GM04503 (cell line): ENCODE results near the gene SYNGR3.
"Not testable (repeated sequence)": the region's sequence is repeated elsewhere in the genome, so short reads cannot be mapped to it uniquely, and the experiment has no call there.

ENCODE experiments used
- DNase-seq: peaks from one replicate; pipeline ENCODE4 v3.0.0-alpha.2; 2012; ENCODE audit warnings: low read depth

Gene SYNGR3

GRCh38 chr16:2029350-2029749, 39.6 kb downstream of the SYNGR3 start:
- DNase-seq, result no peak

GRCh38 chr16:2030036-2030435, 40.3 kb downstream of the SYNGR3 start:
- DNase-seq, result no peak

GRCh38 chr16:2031081-2031577, 41.4 kb downstream of the SYNGR3 start:
- no peak for DNase-seq

- no peak for DNase-seq
These were observed 42.7 kb downstream of the SYNGR3 start for GRCh38 chr16:2032285-2033056.

DNA sequence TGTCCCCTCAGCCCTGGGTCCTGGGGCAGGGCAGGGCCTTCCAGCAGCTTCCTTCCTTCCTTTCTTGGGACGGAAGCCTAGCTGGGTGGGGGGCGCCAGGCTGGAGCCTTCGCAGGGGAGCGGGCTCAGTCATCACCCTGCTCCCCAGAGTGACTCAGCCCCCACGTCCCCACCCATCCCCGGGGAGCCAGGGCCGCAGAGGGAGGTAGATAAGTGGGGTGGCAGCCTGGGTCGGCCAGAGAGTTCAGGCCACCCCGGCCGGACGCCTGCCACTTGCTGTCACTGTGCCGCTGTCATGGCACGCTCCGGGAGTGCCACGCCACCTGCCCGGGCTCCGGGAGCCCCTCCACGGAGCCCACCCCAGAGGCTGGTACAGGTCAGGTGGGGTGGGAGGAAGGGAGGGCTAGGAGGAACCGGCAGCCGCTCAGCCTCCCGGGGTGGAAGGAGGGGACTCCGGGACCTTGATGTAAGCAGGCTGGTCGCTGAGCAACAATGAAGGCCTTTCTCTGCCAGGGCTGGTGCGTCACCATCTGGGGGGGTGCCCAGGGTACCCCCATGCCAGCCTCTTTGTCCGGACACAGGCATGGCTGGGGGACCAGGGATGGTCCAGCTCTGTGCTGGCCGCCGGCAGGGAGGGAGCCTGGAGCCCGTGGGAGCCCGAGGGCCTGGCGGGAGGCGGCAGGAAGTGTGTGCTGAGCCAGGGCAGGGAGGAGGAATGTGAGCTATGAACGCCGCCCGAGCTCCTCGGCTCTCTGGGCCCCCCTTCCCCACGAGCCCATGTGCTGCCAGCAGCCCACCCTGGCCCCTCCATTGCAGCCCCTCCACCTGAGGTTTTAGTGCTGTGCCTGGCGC, 43.5 kb downstream of the SYNGR3 start:
- no peak for DNase-seq

- not testable (repeated sequence) for DNase-seq
These were observed 44.3 kb downstream of the SYNGR3 start for GRCh38 chr16:2033909-2034695.

- no peak for DNase-seq
These were observed 45.1 kb downstream of the SYNGR3 start for GRCh38 chr16:2034696-2035430.

DNA sequence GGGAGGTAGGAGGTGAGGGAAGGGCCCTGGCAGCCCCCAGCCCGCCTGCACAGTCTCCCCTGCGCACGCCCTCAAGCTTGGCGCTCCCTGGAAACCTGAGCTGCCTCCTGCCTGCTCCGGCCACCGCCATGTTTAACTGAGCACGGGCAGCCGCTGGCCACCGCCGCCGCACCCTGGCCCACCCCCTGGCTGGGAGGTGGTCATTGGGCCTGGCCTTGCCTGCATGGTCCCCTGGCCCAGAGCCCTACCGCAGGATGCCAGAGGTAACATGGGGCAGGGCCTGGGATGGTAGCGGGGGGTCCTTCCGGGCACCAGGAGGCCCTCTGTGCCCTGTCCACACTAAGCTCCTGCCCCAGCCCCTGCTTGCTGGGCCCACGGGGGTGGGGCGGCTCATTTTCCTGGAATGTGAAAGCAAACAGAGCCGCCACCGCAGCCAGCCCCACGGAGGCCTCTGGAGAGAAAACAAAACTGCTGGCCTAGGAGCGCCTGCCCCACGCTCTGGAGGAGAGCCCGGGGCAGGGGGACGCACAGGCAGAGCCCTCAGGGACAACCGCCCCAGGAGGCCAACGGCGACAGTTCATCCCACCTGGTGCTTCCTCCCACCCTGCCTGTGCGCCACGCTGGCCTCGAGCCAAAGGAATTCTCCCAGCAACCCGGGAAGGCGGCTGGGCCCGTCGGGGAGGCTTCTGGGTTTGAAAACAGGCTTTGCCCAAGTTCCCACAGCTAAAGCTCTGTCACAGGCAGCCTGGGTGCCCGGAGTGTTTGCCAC, 45.8 kb downstream of the SYNGR3 start:
- no peak for DNase-seq

DNA sequence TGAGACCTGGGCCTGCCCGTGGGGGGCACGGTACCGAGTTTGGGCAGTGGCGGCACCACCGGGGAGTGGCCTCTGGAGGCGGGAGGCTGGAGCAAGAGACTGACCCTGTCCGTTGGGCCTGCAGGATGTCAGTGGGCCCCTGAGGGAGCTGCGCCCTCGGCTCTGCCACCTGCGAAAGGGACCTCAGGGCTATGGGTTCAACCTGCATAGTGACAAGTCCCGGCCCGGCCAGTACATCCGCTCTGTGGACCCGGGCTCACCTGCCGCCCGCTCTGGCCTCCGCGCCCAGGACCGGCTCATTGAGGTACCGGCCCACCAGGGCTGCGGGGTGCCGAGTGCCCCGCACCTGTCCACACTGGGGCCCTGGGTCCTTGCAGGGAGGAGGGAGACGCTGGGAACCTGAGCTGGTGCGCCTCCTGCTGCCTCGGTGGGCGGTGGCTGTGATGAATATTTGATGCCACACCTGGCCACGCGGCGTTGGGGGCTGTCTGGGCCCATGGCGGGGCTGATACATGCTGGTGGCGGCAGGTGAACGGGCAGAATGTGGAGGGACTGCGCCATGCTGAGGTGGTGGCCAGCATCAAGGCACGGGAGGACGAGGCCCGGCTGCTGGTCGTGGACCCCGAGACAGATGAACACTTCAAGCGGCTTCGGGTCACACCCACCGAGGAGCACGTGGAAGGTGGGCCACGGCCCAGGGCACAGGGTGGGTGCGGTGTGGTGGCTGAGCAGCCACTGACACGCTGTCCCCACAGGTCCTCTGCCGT, 46.6 kb downstream of the SYNGR3 start:
- no peak for DNase-seq

DNA sequence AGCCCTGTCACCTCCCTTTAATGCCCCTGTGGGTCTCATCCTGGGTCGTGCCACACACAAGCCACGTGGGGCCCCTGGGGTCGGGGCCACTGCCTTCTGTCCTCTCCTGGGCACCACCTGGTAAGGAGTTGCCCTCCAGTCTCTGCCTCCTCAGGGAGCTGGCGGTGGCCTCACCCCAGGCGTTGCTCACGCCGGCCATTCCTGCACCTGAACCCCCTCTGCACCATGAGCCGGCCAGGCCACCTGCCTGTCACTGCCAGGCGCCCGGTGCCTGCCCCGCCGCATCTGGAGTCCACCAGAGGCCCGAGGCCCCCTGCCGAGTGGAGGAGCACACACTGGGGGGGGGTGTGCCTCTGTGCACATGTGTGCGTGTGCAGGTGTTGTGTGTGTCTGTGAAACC, 47.3 kb downstream of the SYNGR3 start:
- no peak for DNase-seq

GRCh38 chr16:2037647-2038381, 48.0 kb downstream of the SYNGR3 start:
- no peak for DNase-seq

- no peak for DNase-seq
These were observed 48.8 kb downstream of the SYNGR3 start for GRCh38 chr16:2038382-2039231.

GRCh38 chr16:2039274-2040031, 49.7 kb downstream of the SYNGR3 start:
- peak; percentile 69 for DNase-seq

DNA sequence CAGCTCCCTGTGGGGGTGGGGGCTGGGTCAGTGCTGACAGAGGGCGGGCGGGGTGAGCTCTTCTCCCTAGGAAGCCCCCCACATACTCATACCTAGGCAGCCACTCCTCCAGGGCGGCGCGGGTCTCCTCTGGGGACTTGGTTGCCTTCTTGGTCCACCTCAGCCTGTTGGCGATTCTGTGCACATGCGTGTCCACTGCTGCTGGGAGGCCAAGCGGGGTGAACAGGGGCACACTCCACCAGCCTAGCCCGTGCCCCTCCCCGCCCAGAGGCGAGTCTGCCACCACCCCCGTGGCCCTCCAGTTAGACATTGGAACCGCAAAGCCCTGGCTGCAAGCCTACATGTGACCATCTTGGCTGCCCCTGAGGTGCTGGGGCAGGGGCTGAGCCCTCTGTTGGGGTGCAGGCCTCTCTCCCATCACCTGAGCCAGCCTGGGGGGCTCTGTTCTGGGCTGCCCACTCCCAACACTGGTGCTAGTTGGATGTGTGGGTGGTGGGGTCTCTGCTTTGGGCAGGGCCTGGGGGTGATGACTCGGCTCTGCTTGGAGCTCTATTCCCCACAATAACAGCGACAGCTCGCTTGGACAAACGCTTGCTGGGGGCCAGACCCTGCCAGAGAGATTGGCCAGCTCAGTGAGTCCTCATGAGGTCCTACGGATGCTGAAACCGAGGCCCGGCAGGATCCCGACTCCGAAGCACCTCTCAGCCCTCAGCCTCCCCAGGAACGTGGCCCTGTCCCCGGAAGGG, 50.4 kb downstream of the SYNGR3 start:
- DNase-seq, result no peak

- DNase-seq, result no peak
These were observed 51.2 kb downstream of the SYNGR3 start for GRCh38 chr16:2040787-2041522.
